Hepatocyte (in vitro differentiated cells): Measurements from ENCODE around the gene STRIP1.

ENCODE experiments used
- CTCF ChIP-seq: fragments of 200-600 bp; sonication (generic); IDR thresholded peaks from 2 replicates; pipeline ENCODE4 v1.5.1; 2016; ENCODE audit warnings: antibody characterized with exemption, mild to moderate bottlenecking; ENCODE audit not compliant: poor library complexity
- EZH2 ChIP-seq: fragments of 200-600 bp; sonication (generic); IDR thresholded peaks from 2 replicates; pipeline ENCODE4 v1.6.1; 2016; ENCODE audit warnings: antibody characterized with exemption, mild to moderate bottlenecking, borderline replicate concordance
- EZH2phosphoT487 ChIP-seq: fragments of 200-600 bp; sonication (generic); IDR thresholded peaks from one replicate; pipeline ENCODE4 v1.6.1; 2018; ENCODE audit warnings: antibody characterized with exemption, mild to moderate bottlenecking, low read depth, moderate library complexity; ENCODE audit not compliant: unreplicated experiment, severe bottlenecking

GRCh38 chr1:110083061-110083865 lies 48.8 kb downstream of the STRIP1 start:
- TF ChIP-seq CTCF (no peak), EZH2 (no peak), EZH2phosphoT487 (no peak)
